ENCODE results near the gene C10orf105.

DNA sequence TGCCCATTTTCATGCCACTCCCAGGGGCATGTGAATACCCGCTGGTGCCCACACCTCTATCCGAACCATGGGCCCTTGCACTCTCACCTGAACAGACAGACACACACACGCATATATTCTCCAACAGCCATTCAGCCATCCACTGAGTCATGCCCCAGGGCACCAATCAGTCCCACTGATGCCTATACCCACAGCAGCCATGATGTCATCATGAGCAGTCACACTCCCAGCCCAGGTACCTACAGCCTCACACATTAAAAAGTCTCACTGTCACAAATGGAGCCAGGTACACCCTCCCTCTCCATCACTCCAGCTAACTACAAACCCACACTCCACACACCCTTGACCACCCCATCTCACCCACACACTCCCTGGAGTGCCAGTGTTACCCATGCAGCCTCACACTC, 41.5 kb upstream of the C10orf105 start:
- TF ChIP-seq, protein P1, sequence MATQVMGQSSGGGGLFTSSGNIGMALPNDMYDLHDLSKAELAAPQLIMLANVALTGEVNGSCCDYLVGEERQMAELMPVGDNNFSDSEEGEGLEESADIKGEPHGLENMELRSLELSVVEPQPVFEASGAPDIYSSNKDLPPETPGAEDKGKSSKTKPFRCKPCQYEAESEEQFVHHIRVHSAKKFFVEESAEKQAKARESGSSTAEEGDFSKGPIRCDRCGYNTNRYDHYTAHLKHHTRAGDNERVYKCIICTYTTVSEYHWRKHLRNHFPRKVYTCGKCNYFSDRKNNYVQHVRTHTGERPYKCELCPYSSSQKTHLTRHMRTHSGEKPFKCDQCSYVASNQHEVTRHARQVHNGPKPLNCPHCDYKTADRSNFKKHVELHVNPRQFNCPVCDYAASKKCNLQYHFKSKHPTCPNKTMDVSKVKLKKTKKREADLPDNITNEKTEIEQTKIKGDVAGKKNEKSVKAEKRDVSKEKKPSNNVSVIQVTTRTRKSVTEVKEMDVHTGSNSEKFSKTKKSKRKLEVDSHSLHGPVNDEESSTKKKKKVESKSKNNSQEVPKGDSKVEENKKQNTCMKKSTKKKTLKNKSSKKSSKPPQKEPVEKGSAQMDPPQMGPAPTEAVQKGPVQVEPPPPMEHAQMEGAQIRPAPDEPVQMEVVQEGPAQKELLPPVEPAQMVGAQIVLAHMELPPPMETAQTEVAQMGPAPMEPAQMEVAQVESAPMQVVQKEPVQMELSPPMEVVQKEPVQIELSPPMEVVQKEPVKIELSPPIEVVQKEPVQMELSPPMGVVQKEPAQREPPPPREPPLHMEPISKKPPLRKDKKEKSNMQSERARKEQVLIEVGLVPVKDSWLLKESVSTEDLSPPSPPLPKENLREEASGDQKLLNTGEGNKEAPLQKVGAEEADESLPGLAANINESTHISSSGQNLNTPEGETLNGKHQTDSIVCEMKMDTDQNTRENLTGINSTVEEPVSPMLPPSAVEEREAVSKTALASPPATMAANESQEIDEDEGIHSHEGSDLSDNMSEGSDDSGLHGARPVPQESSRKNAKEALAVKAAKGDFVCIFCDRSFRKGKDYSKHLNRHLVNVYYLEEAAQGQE (IDR thresholded peaks at IDR 0.05; ENCODE audit: insufficient read depth in 1 of 2, low read depth in 2 of 2, low read length in 2 of 2), result no peak
- TF ChIP-seq POLR2AphosphoS5 (IDR thresholded peaks at IDR 0.05; ENCODE audit: low read depth, low read length), result no peak
- no peak for TF ChIP-seq TAF1 (IDR thresholded peaks at IDR 0.05; ENCODE audit: borderline replicate concordance, insufficient read depth, low read length)
